ENCODE results near the gene SYT7. TPM values are rescaled to one million over a fixed set of nuclear protein-coding genes. Genes with fewer than 3 reads are reported as not detected.

The SYT7 gene
- total RNA-seq, 1 donor from 2014 or later, result 10.3 TPM

GRCh38 chr11:61510166-61510919, 70.5 kb downstream of the SYT7 start:
- DNase-seq (ENCODE audit: low spot score, unreplicated experiment), result no peak
- Mint-ChIP-seq H3K27me3 (peaks cover 37% of the 10 kb centered on the region), H3K27ac (no peak overlapping the region), H3K4me3 (ENCODE audit: low read depth) (no peak overlapping the region), H3K4me1 (ENCODE audit: low read depth) (peaks cover 29% of the 10 kb centered on the region), H3K9me3 (ENCODE audit: low read depth) (no peaks in the 10 kb centered on the region), H3K36me3 (ENCODE audit: insufficient read depth) (no peaks in the 10 kb centered on the region)
- TF ChIP-seq CTCF (IDR thresholded peaks at IDR 0.05; ENCODE audit: unreplicated experiment), result no peak

- no peak overlapping the region for H3K27ac Mint-ChIP-seq
- no peaks in the 10 kb centered on the region for H3K36me3 Mint-ChIP-seq (ENCODE audit: insufficient read depth)
- peak; percentile 77 for TF ChIP-seq CTCF (IDR thresholded peaks at IDR 0.05; ENCODE audit: unreplicated experiment)
- no peaks in the 10 kb centered on the region for H3K9me3 Mint-ChIP-seq (ENCODE audit: low read depth)
- peaks cover 45% of the 10 kb centered on the region for H3K27me3 Mint-ChIP-seq
- H3K4me1 Mint-ChIP-seq (ENCODE audit: low read depth), result peaks cover 28% of the 10 kb centered on the region
- peak; percentile 66 for DNase-seq (ENCODE audit: low spot score, unreplicated experiment)
- H3K4me3 Mint-ChIP-seq (ENCODE audit: low read depth), result peak overlapping the region; percentile 29
These were observed 71.5 kb downstream of the SYT7 start for GRCh38 chr11:61509043-61510029.

- peak within 1 kb of the TSS; percentile 82 for H3K27ac Mint-ChIP-seq
- no peaks in the 10 kb centered on the region for H3K36me3 Mint-ChIP-seq (ENCODE audit: insufficient read depth)
- peak within 1 kb of the TSS; percentile 56 for H3K4me3 Mint-ChIP-seq (ENCODE audit: low read depth)
- H3K4me1 Mint-ChIP-seq (ENCODE audit: low read depth), result peaks cover 19% of the 10 kb centered on the region
- peak; percentile 45 for DNase-seq (ENCODE audit: low spot score, unreplicated experiment)
- TF ChIP-seq CTCF (IDR thresholded peaks at IDR 0.05; ENCODE audit: unreplicated experiment), result peak; percentile 21
- H3K27me3 Mint-ChIP-seq, result peaks cover 50% of the 10 kb centered on the region
- H3K9me3 Mint-ChIP-seq (ENCODE audit: low read depth), result no peaks in the 10 kb centered on the region
These were observed 72.7 kb downstream of the SYT7 start, which contains the start of gene LRRC10B for GRCh38 chr11:61507962-61508861. TSS of gene LRRC10B (plus strand) at chr11:61508749. CDS start at chr11:61508999, 250 bp downstream.

- no peaks in the 10 kb centered on the region for H3K9me3 Mint-ChIP-seq (ENCODE audit: low read depth)
- TF ChIP-seq CTCF (IDR thresholded peaks at IDR 0.05; ENCODE audit: unreplicated experiment), result no peak
- H3K4me1 Mint-ChIP-seq (ENCODE audit: low read depth), result peaks cover 10% of the 10 kb centered on the region
- DNase-seq (ENCODE audit: low spot score, unreplicated experiment), result no peak
- H3K4me3 Mint-ChIP-seq (ENCODE audit: low read depth), result no peak overlapping the region
- H3K36me3 Mint-ChIP-seq (ENCODE audit: insufficient read depth), result no peaks in the 10 kb centered on the region
- H3K27me3 Mint-ChIP-seq, result peaks cover 52% of the 10 kb centered on the region
- no peak overlapping the region for H3K27ac Mint-ChIP-seq
These were observed 73.7 kb downstream of the SYT7 start for GRCh38 chr11:61507012-61507768.
